ENCODE measurements around the gene MT1B. TPM values are rescaled to one million over a fixed set of nuclear protein-coding genes. Genes with fewer than 3 reads are reported as not detected.

The MT1B gene
- total and polyA plus RNA-seq, 9 of the 15 experiments (the other 6 are each of a cell fraction or from before 2014, with no cell fraction given): not detected

GRCh38 chr16:56682703-56683397 lies 31.2 kb downstream of the MT1B start (continued):
- TF ChIP-seq SNAPC5 (CRISPR knock-in tag; IDR thresholded peaks at IDR 0.05): no peak
- TF ChIP-seq ZBTB2 (IDR thresholded peaks at IDR 0.05): no peak
- no peak for TF ChIP-seq XRCC5 (IDR thresholded peaks at IDR 0.05; ENCODE audit: low read depth, low read length)
- TF ChIP-seq DDX20 (tag; IDR thresholded peaks at IDR 0.05; ENCODE audit: low read depth): no peak
- no peak for TF ChIP-seq RCOR1 (IDR thresholded peaks at IDR 0.05; ENCODE audit: borderline replicate concordance in 1 of 2, low read depth in 2 of 2, low read length in 2 of 2)
- no peak for TF ChIP-seq SETDB1 (IDR thresholded peaks at IDR 0.05; ENCODE audit: low read length)

GRCh38 chr16:56683424-56684172 lies 31.9 kb downstream of the MT1B start:
- in situ Hi-C loops (cut with MboI) (no loop called here), intact Hi-C loops (cut with micrococcal nuclease) (no loop called here)
- H3K27ac ChIP-seq (ENCODE audit: extremely low read depth, low read depth, low read length): no peak overlapping the region
- peaks cover 4 to 41% of the 10 kb centered on the region in 2 experiments for H3K27me3 ChIP-seq (ENCODE audit: control insufficient read depth in 2 of 2, insufficient read depth in 2 of 2, low read length in 2 of 2)
- WGBS (ENCODE audit: insufficient coverage, low coverage, missing lambda C conversion rate): 31% methylated on average over 4 of the region's 5 CpGs
- H3K9me1 ChIP-seq (ENCODE audit: control insufficient read depth, insufficient read depth, low read length): no peaks in the 10 kb centered on the region
- no peak overlapping the region for H3K9ac ChIP-seq (ENCODE audit: insufficient read depth in 1 of 2, low read depth in 2 of 2, low read length in 2 of 2)
- POLR2A ChIA-PET: interaction anchor here (0.6 to 1.2 kb wide), 4 partner anchors 11 to 112 kb away, joined by 3 to 6 read pairs (median 4); no protein-coding TSS in a partner anchor
- FAIRE-seq: no peak
- no peaks in the 10 kb centered on the region for H3K9me3 ChIP-seq (replicated peaks; ENCODE audit: control insufficient read depth, insufficient read depth, low read depth, low read length)
- H3K79me2 ChIP-seq (ENCODE audit: control insufficient read depth, insufficient read depth, low read length): no peaks in the 10 kb centered on the region
- ATAC-seq: no peak
- H3K36me3 ChIP-seq (ENCODE audit: control insufficient read depth, insufficient read depth, low read length): no peaks in the 10 kb centered on the region
- H3K4me3 ChIP-seq: no peak overlapping the region
- H4K20me1 ChIP-seq (replicated peaks; ENCODE audit: control insufficient read depth, insufficient read depth, low read length): no peaks in the 10 kb centered on the region
- H3K4me2 ChIP-seq (ENCODE audit: insufficient read depth, low read length): peak overlapping the region; percentile 94; the same call in 1 of the 2 replicates
- TF ChIP-seq ZC3H11A (IDR thresholded peaks at IDR 0.05; ENCODE audit: low read depth, low read length) (no peak), C11orf30 (IDR thresholded peaks at IDR 0.05; ENCODE audit: low read depth) (peak; percentile 83), ZNF316 (IDR thresholded peaks at IDR 0.05) (peak; percentile 86), CTCF (IDR thresholded peaks at IDR 0.05 in 2 of 3, conservative IDR thresholded peaks at IDR 0.05 in 1 of 3; ENCODE audit: insufficient read depth in 2 of 3, low read depth in 1 of 3, low read length in 3 of 3) (0 out of 6 replicates have a peak, but pooled peaks of 1 of the 3 experiments have one; percentile 18), MAFF (IDR thresholded peaks at IDR 0.05; ENCODE audit: low read length) (peak; percentile 65), ZNF347 (CRISPR knock-in tag; IDR thresholded peaks at IDR 0.05; ENCODE audit: low read depth) (no peak), RBBP5 (IDR thresholded peaks at IDR 0.05; ENCODE audit: borderline replicate concordance, insufficient read depth, low read length, poor library complexity, severe bottlenecking) (no peak), MAFK (IDR thresholded peaks at IDR 0.05; ENCODE audit: low read length) (peak; percentile 81), SMAD4 (CRISPR knock-in tag; conservative IDR thresholded peaks at IDR 0.05) (no peak), STAT5A (IDR thresholded peaks at IDR 0.05; ENCODE audit: borderline replicate concordance, low read length) (no peak), MAFG (tag; conservative IDR thresholded peaks at IDR 0.05) (peak; percentile 75)
- CTCF ChIA-PET (ENCODE audit: low intra/inter-chr PET ratio): interaction anchor here (0.6 kb wide), 1 partner anchor 125 kb away, joined by 4 read pairs; no protein-coding TSS in a partner anchor
- DNase-seq (ENCODE audit: extremely low read depth in 1 of 4, low spot score in 3 of 4): no peak
- H2AFZ ChIP-seq (ENCODE audit: low read depth, low read length): no peak overlapping the region
- BruUV-seq (replicated peaks): no TSS peak
- peaks cover 6 to 12% of the 10 kb centered on the region in 2 experiments; a peak in 3 of 5 replicates for H3K4me1 ChIP-seq (replicated peaks in 1 of 2; ENCODE audit: control insufficient read depth in 2 of 2, insufficient read depth in 2 of 2, low read length in 2 of 2)
